ENCODE measurements around the gene FBXO36.
A peak's percentile ranks its signal among the peaks of the same experiment; 100 is the strongest.

The FBXO36 gene

GRCh38 chr2:229980431-229981184, 58.3 kb downstream of the FBXO36 start:
- H3K4me3 ChIP-seq (ENCODE audit: low read depth, low read length), result peak overlapping the region; percentile 14
- in situ Hi-C loops (cut with HindIII; ENCODE audit: low sequenced_read_pairs), result no loop called here
- DNase-seq (ENCODE audit: low read depth), result peak; percentile 76
- no peak for TF ChIP-seq CTCF (IDR thresholded peaks at IDR 0.05; ENCODE audit: low read depth, low read length, missing control alignments)

DNA sequence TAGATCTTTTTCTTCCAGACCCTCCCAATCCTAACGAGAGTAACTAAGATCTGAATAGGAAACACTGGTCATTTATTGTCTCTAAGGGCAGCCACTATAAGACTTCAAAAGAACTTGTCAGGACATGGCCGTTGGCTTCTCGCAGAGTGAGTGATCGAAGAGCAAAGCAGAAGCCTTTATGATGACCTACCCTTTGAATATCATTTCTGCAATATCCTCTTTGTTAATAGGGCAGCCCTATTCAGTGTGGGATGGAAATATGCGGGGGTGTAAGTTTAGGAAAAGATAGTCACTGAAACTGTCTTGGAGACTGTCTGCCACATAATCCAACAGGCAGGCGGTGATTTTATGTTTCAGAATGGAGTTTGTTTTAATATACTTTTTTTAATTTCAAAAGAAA, 70.9 kb downstream of the FBXO36 start:
- DNase-seq (ENCODE audit: low read depth), result no peak
- no peak overlapping the region for H3K4me3 ChIP-seq (ENCODE audit: low read depth, low read length)
- in situ Hi-C loops (cut with HindIII; ENCODE audit: low sequenced_read_pairs), result no loop called here
- TF ChIP-seq CTCF (IDR thresholded peaks at IDR 0.05; ENCODE audit: low read depth, low read length, missing control alignments), result no peak

GRCh38 chr2:229996320-229996719, 74.0 kb downstream of the FBXO36 start:
- no peak for TF ChIP-seq CTCF (IDR thresholded peaks at IDR 0.05; ENCODE audit: low read depth, low read length, missing control alignments)
- no peak for DNase-seq (ENCODE audit: low read depth)
- in situ Hi-C loops (cut with HindIII; ENCODE audit: low sequenced_read_pairs), result no loop called here
- H3K4me3 ChIP-seq (ENCODE audit: low read depth, low read length), result no peak overlapping the region

GRCh38 chr2:229997565-229997964, 75.3 kb downstream of the FBXO36 start:
- in situ Hi-C loops (cut with HindIII; ENCODE audit: low sequenced_read_pairs), result no loop called here

GRCh38 chr2:230000118-230000841, 78.0 kb downstream of the FBXO36 start:
- no peak overlapping the region for H3K4me3 ChIP-seq (ENCODE audit: low read depth, low read length)
- in situ Hi-C loops (cut with HindIII; ENCODE audit: low sequenced_read_pairs), result no loop called here
- no peak for DNase-seq (ENCODE audit: low read depth)
- TF ChIP-seq CTCF (IDR thresholded peaks at IDR 0.05; ENCODE audit: low read depth, low read length, missing control alignments), result no peak

More at GRCh38 chr2:229997565-229997964, 75.3 kb downstream of the FBXO36 start:
- no peak for TF ChIP-seq CTCF (IDR thresholded peaks at IDR 0.05; ENCODE audit: low read depth, low read length, missing control alignments)
- H3K4me3 ChIP-seq (ENCODE audit: low read depth, low read length), result no peak overlapping the region
- no peak for DNase-seq (ENCODE audit: low read depth)

GRCh38 chr2:230007931-230008707, 85.8 kb downstream of the FBXO36 start:
- DNase-seq (ENCODE audit: low read depth), result peak; percentile 60
- H3K4me3 ChIP-seq (ENCODE audit: low read depth, low read length), result no peak overlapping the region
- peak; percentile 79 for TF ChIP-seq CTCF (IDR thresholded peaks at IDR 0.05; ENCODE audit: low read depth, low read length, missing control alignments)
- in situ Hi-C loops (cut with HindIII; ENCODE audit: low sequenced_read_pairs), result no loop called here
